Adipose tissue (tissue), 3 donors: ENCODE results near the gene CCDC192. TPM values are rescaled to one million over a fixed set of nuclear protein-coding genes. Genes with fewer than 3 reads are reported as not detected.

Experiments
- H3K27ac ChIP-seq: one replicate; pipeline ENCODE4 v1.5.1; 2013; ENCODE audit warnings: low read depth, low read length
- WGBS, 3 donors: extraction: QIAGEN DNeasy Blood & Tissue Kit; methylation state at CpG; one replicate each; pipeline ENCODE4 v1.1.7; 2013; 5-methylcytosine and 5-hydroxymethylcytosine counted together
- polyA plus RNA-seq, 3 donors: library from polyadenylated mRNA; stranded (reverse); fragments of 200-250 nt; gene quantifications; one replicate each; pipeline ENCODE4 v1.2.3, GENCODE V29; 2013
- donor health status: healthy with polysubstance abuse.
- donor health status: Bipolar disorder and iron deficiency.
- donor health status: healthy.

CCDC192 gene
- polyA plus RNA-seq, 3 donors, result 0.07 to 0.79 TPM; not detected in 1

- no peak overlapping the region for H3K27ac ChIP-seq
- 86 to 94% (median 92%) methylated on average over 4 of the region's 4 CpGs for WGBS, 3 donors
Measured at GRCh38 chr5:127951791-127952190, 248.6 kb downstream of the CCDC192 start.

GRCh38 chr5:127957183-127957582, 254.0 kb downstream of the CCDC192 start:
- WGBS, 3 donors, result 50 to 67% (median 58%) methylated on average over 2 of the region's 2 CpGs
- H3K27ac ChIP-seq, result no peak overlapping the region

- H3K27ac ChIP-seq, result no peak overlapping the region
Measured at GRCh38 chr5:127957701-127958239, 254.6 kb downstream of the CCDC192 start.

- 41 to 78% (median 69%) methylated on average over 5 of the region's 5 CpGs for WGBS, 3 donors
- H3K27ac ChIP-seq, result no peak overlapping the region
Measured at GRCh38 chr5:127958421-127959011, 255.3 kb downstream of the CCDC192 start.

- WGBS, 3 donors, result 24 to 25% (median 24%) methylated on average over 3 of the region's 3 CpGs
- no peak overlapping the region for H3K27ac ChIP-seq
Measured at GRCh38 chr5:127959152-127959764, 256.1 kb downstream of the CCDC192 start.

GRCh38 chr5:127960270-127960691, 257.1 kb downstream of the CCDC192 start:
- WGBS, 3 donors, result 64 to 94% (median 73%) methylated on average over 1 of the region's 1 CpG
- no peak overlapping the region for H3K27ac ChIP-seq

- H3K27ac ChIP-seq, result no peak overlapping the region
- 79 to 85% (median 80%) methylated on average over 2 of the region's 2 CpGs for WGBS, 3 donors
Measured at GRCh38 chr5:127961006-127961762, 258.0 kb downstream of the CCDC192 start.

GRCh38 chr5:127961763-127962145, 258.6 kb downstream of the CCDC192 start:
- H3K27ac ChIP-seq, result no peak overlapping the region
- 83 to 89% (median 86%) methylated on average over 3 of the region's 3 CpGs for WGBS, 3 donors

GRCh38 chr5:127962491-127962890, 259.3 kb downstream of the CCDC192 start:
- no peak overlapping the region for H3K27ac ChIP-seq
- WGBS, 3 donors, result 95 to 100% (median 96%) methylated on average over 1 of the region's 1 CpG

GRCh38 chr5:127963233-127963632, 260.0 kb downstream of the CCDC192 start:
- no peak overlapping the region for H3K27ac ChIP-seq
- 67 to 72% (median 71%) methylated on average over 1 of the region's 1 CpG for WGBS, 3 donors

GRCh38 chr5:127963931-127964330, 260.7 kb downstream of the CCDC192 start:
- 77 to 92% (median 79%) methylated on average over 3 of the region's 3 CpGs for WGBS, 3 donors
- H3K27ac ChIP-seq, result no peak overlapping the region

- WGBS, 3 donors, result 88 to 99% (median 93%) methylated on average over 3 of the region's 3 CpGs
- no peak overlapping the region for H3K27ac ChIP-seq
Measured at GRCh38 chr5:127967323-127967982, 264.3 kb downstream of the CCDC192 start.

GRCh38 chr5:127967983-127968592, 264.9 kb downstream of the CCDC192 start:
- H3K27ac ChIP-seq, result no peak overlapping the region
- 96 to 100% (median 100%) methylated on average over 1 of the region's 1 CpG for WGBS, 3 donors

- 81 to 88% (median 87%) methylated on average over 3 of the region's 3 CpGs for WGBS, 3 donors
- H3K27ac ChIP-seq, result no peak overlapping the region
Measured at GRCh38 chr5:127969002-127969401, 265.8 kb downstream of the CCDC192 start.

GRCh38 chr5:127969651-127970050, 266.5 kb downstream of the CCDC192 start:
- H3K27ac ChIP-seq, result no peak overlapping the region

- WGBS, 3 donors, result 94 to 100% (median 98%) methylated on average over 1 of the region's 1 CpG
- no peak overlapping the region for H3K27ac ChIP-seq
Measured at GRCh38 chr5:127970081-127970480, 266.9 kb downstream of the CCDC192 start.

GRCh38 chr5:127970854-127971425, 267.7 kb downstream of the CCDC192 start:
- 73 to 95% (median 79%) methylated on average over 2 of the region's 2 CpGs for WGBS, 3 donors
- H3K27ac ChIP-seq, result no peak overlapping the region

GRCh38 chr5:127975961-127976360, 272.8 kb downstream of the CCDC192 start:
- no peak overlapping the region for H3K27ac ChIP-seq
- WGBS, 3 donors, result 89 to 94% (median 91%) methylated on average over 2 of the region's 2 CpGs
